Neural progenitor cell (in vitro differentiated cells): ENCODE measurements around the gene RGMB. TPM values are rescaled to one million over a fixed set of nuclear protein-coding genes. Genes with fewer than 3 reads are reported as not detected.
"Not testable (repeated sequence)": the region's sequence is repeated elsewhere in the genome, so short reads cannot be mapped to it uniquely, and the experiment has no call there.

Experiments
- DNase-seq: peaks from one replicate; pipeline ENCODE4 v3.0.0-alpha.2; 2016; ENCODE audit warnings: low spot score
- H2AFZ ChIP-seq: fragments of 200-600 bp; sonication (generic); replicated peaks from 2 replicates; pipeline ENCODE4 v1.6.1; 2016; ENCODE audit warnings: antibody characterized with exemption
- H3F3A ChIP-seq: fragments of 200-600 bp; sonication (generic); 2 replicates; pipeline ENCODE4 v1.6.1; 2016; ENCODE audit warnings: antibody characterized with exemption, low read depth
- H3K27ac ChIP-seq: fragments of 200-600 bp; sonication (generic); 2 replicates; pipeline ENCODE4 v1.5.1; 2016; ENCODE audit warnings: mild to moderate bottlenecking
- H3K27me3 ChIP-seq: fragments of 200-600 bp; sonication (generic); 2 replicates; pipeline ENCODE4 v1.6.1; 2016; ENCODE audit warnings: mild to moderate bottlenecking, moderate library complexity
- H3K36me3 ChIP-seq: fragments of 200-600 bp; sonication (generic); 2 replicates; pipeline ENCODE4 v1.5.1; 2016
- H3K4me1 ChIP-seq: fragments of 200-600 bp; sonication (generic); 2 replicates; pipeline ENCODE4 v1.6.1; 2016; ENCODE audit warnings: mixed run types
- H3K4me2 ChIP-seq: fragments of 200-600 bp; sonication (generic); 2 replicates; pipeline ENCODE4 v1.6.1; 2016
- H3K4me3 ChIP-seq: fragments of 200-600 bp; sonication (generic); 2 replicates; pipeline ENCODE4 v1.5.1; 2016
- H3K79me2 ChIP-seq: fragments of 200-600 bp; sonication (generic); 2 replicates; pipeline ENCODE4 v1.6.1; 2016; ENCODE audit warnings: low read depth
- H3K9ac ChIP-seq: fragments of 200-600 bp; sonication (generic); 2 replicates; pipeline ENCODE4 v1.6.1; 2016
- H3K9me3 ChIP-seq: fragments of 200-600 bp; sonication (generic); 2 replicates; pipeline ENCODE4 v1.5.1; 2016; ENCODE audit warnings: low read depth
- H4K20me1 ChIP-seq: fragments of 200-600 bp; sonication (generic); 2 replicates; pipeline ENCODE4 v1.6.1; 2016; ENCODE audit warnings: low read depth
- H3K27ac Mint-ChIP-seq: 3 replicates; pipeline ENCODE4 v1.8.0; 2021; ENCODE audit warnings: mixed read lengths
- H3K27me3 Mint-ChIP-seq: 2 replicates; pipeline ENCODE4 v1.8.0; 2022; ENCODE audit warnings: low read depth, mild to moderate bottlenecking, inconsistent platforms, moderate library complexity, mixed read lengths; ENCODE audit not compliant: insufficient read depth
- H3K36me3 Mint-ChIP-seq: 3 replicates; pipeline ENCODE4 v1.8.0; 2021; ENCODE audit warnings: mixed read lengths
- H3K4me1 Mint-ChIP-seq: 3 replicates; pipeline ENCODE4 v1.8.0; 2021; ENCODE audit warnings: mixed read lengths
- H3K4me3 Mint-ChIP-seq: 3 replicates; pipeline ENCODE4 v1.8.0; 2021; ENCODE audit warnings: mild to moderate bottlenecking, moderate library complexity, mixed read lengths
- H3K9me3 Mint-ChIP-seq: 3 replicates; pipeline ENCODE4 v1.8.0; 2020; ENCODE audit warnings: mixed read lengths
- EZH2 ChIP-seq: fragments of 200-600 bp; sonication (generic); IDR thresholded peaks from 2 replicates; pipeline ENCODE4 v1.6.1; 2017; ENCODE audit warnings: antibody characterized with exemption, mild to moderate bottlenecking, moderate library complexity
- EZH2phosphoT487 ChIP-seq: fragments of 200-600 bp; sonication (generic); IDR thresholded peaks from 2 replicates; pipeline ENCODE4 v1.6.1; 2017; ENCODE audit warnings: antibody characterized with exemption
- total RNA-seq: library from RNA; depleted of rRNA; stranded (reverse); fragments of >200 nt; gene quantifications from 2 replicates; pipeline ENCODE4 v1.2.3, GENCODE V29; 2015; ENCODE audit warnings: low replicate concordance
- TF ChIP-seq, protein P1 (sequence below): fragments of 200-600 bp; sonication (generic); IDR thresholded peaks from 2 replicates; pipeline ENCODE4 v1.5.1; 2017; ENCODE audit warnings: antibody characterized with exemption, mild to moderate bottlenecking

RGMB gene
- total RNA-seq, 1 donor from 2014 or later: 27.4 TPM

DNA sequence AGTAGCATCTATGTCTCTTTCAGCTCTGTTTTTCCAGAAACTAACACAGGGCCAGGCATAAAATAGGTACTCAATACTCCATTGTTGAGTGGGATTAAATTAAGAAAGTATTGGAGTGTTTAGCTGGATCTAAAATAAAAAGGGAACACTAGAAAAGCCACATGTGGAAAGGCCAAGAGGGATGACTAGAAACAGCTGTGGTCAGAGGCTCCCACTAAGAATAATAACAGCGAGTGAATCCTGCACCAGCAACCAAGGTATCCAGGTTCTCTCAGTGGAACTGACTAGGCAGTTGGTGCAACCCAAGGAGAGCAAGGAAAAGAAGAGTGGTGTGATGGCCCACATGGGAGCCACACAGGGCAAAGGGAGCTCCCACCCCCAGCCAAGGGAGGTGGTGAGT is 31.5 kb upstream of the RGMB start:
- Histone ChIP-seq H3K27ac (no peak overlapping the region), H4K20me1 (no peaks in the 10 kb centered on the region), H3K4me2 (no peak overlapping the region), H3K4me3 (no peak overlapping the region), H3K79me2 (no peaks in the 10 kb centered on the region), H3K4me1 (no peaks in the 10 kb centered on the region), H3K9ac (no peak overlapping the region), H3K9me3 (peaks cover 11% of the 10 kb centered on the region), H2AFZ (peak overlapping the region; percentile 63), H3K36me3 (no peaks in the 10 kb centered on the region), H3K27me3 (no peaks in the 10 kb centered on the region), H3F3A (no peaks in the 10 kb centered on the region)
- H3K27ac Mint-ChIP-seq: peak overlapping the region; percentile 20
- peaks cover 2% of the 10 kb centered on the region for H3K36me3 Mint-ChIP-seq
- peaks cover 12% of the 10 kb centered on the region for H3K9me3 Mint-ChIP-seq
- peaks cover 3% of the 10 kb centered on the region for H3K4me1 Mint-ChIP-seq
- peaks cover 2% of the 10 kb centered on the region for H3K27me3 Mint-ChIP-seq
- no peak overlapping the region for H3K4me3 Mint-ChIP-seq
- TF ChIP-seq EZH2 (no peak), EZH2phosphoT487 (no peak)
- TF ChIP-seq, protein P1, sequence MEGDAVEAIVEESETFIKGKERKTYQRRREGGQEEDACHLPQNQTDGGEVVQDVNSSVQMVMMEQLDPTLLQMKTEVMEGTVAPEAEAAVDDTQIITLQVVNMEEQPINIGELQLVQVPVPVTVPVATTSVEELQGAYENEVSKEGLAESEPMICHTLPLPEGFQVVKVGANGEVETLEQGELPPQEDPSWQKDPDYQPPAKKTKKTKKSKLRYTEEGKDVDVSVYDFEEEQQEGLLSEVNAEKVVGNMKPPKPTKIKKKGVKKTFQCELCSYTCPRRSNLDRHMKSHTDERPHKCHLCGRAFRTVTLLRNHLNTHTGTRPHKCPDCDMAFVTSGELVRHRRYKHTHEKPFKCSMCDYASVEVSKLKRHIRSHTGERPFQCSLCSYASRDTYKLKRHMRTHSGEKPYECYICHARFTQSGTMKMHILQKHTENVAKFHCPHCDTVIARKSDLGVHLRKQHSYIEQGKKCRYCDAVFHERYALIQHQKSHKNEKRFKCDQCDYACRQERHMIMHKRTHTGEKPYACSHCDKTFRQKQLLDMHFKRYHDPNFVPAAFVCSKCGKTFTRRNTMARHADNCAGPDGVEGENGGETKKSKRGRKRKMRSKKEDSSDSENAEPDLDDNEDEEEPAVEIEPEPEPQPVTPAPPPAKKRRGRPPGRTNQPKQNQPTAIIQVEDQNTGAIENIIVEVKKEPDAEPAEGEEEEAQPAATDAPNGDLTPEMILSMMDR: no peak
- DNase-seq: no peak

DNA sequence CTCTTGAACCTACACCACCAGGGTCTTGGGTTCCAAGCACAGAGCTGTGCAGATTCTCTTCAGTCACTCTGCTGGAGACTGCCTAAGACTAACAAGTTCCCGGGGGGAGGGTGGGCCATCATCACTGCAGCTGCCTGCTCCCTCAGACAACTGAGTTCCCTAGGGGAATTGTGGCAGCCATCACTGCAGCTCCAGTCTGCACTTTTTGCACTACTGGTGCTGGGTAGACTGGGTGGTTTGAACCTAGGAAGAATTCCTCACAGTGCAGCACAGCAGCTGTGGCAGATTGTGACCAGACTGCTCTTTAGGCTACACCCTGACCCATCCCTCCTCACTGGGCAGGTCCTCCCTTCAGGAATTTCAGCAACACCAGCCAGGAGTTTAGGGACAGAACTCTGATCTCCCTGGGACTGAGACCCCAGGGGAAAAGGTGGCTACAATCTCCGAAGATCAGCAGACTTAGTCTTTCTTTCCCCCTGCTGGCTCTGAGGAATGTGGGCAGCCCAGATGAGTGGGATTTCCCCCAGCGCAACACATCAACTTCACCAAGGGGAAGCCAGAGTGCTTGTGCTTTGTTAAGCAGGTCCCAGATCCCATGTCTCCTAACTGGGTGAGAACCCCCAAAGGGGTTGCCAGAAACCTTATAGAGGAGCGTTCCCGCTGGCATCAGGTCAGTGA is 30.9 kb upstream of the RGMB start:
- peaks cover 12% of the 10 kb centered on the region for H3K9me3 Mint-ChIP-seq
- H3K4me3 ChIP-seq: no peak overlapping the region
- H3K27me3 ChIP-seq: no peaks in the 10 kb centered on the region
- no peaks in the 10 kb centered on the region for H3F3A ChIP-seq
- no peak overlapping the region for H3K27ac ChIP-seq
- peaks cover 18% of the 10 kb centered on the region for H3K9me3 ChIP-seq
- peak overlapping the region; percentile 63 for H2AFZ ChIP-seq
- H3K36me3 ChIP-seq: no peaks in the 10 kb centered on the region
- no peaks in the 10 kb centered on the region for H4K20me1 ChIP-seq
- DNase-seq: peak; percentile 6
- TF ChIP-seq, protein P1: no peak
- TF ChIP-seq EZH2 (no peak), EZH2phosphoT487 (no peak)
- peaks cover 2% of the 10 kb centered on the region for H3K36me3 Mint-ChIP-seq
- no peaks in the 10 kb centered on the region for H3K4me1 ChIP-seq
- H3K9ac ChIP-seq: no peak overlapping the region
- H3K27me3 Mint-ChIP-seq: no peaks in the 10 kb centered on the region
- H3K4me2 ChIP-seq: no peak overlapping the region
- no peak overlapping the region for H3K27ac Mint-ChIP-seq
- no peaks in the 10 kb centered on the region for H3K79me2 ChIP-seq
- H3K4me1 Mint-ChIP-seq: peaks cover 3% of the 10 kb centered on the region
- H3K4me3 Mint-ChIP-seq: no peak overlapping the region

DNA sequence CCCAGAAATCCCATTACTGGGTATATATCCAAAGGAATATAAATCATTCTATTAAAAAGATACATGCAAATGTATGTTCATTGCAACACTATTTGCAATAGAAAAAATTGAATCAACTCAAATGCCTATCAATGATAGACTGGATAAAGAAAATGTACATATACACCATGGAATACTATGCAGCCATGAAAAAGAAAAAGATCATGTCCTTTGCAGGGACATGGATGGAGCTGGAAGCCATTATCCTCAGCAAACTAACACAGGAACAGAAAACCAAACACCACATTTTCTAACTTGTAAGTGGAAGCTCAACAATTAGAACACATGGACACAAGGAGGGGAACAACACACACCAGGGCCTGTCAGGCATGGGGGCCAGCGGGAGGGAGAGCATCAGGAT is 25.2 kb upstream of the RGMB start:
- H3K4me3 ChIP-seq, H3K4me1 ChIP-seq, H3K27ac ChIP-seq, H3K27me3 Mint-ChIP-seq, H3F3A ChIP-seq, H3K27ac Mint-ChIP-seq, H3K36me3 Mint-ChIP-seq, H3K79me2 ChIP-seq, H3K4me1 Mint-ChIP-seq, H3K36me3 ChIP-seq, H3K4me2 ChIP-seq, H3K4me3 Mint-ChIP-seq, DNase-seq, H3K9ac ChIP-seq, H4K20me1 ChIP-seq, H2AFZ ChIP-seq, H3K27me3 ChIP-seq: not testable (repeated sequence)
- peaks cover 18% of the 10 kb centered on the region for H3K9me3 ChIP-seq
- H3K9me3 Mint-ChIP-seq: peaks cover 12% of the 10 kb centered on the region

GRCh38 chr5:98749046-98749445 is 24.4 kb upstream of the RGMB start:
- no peak overlapping the region for H3K4me3 ChIP-seq
- H4K20me1 ChIP-seq: no peaks in the 10 kb centered on the region

More at GRCh38 chr5:98749046-98749445, 24.4 kb upstream of the RGMB start:
- Histone ChIP-seq H3K9ac (no peak overlapping the region), H2AFZ (no peak overlapping the region), H3K27me3 (no peaks in the 10 kb centered on the region), H3K27ac (no peak overlapping the region), H3F3A (no peaks in the 10 kb centered on the region), H3K4me2 (no peak overlapping the region), H3K36me3 (no peaks in the 10 kb centered on the region), H3K9me3 (peaks cover 18% of the 10 kb centered on the region), H3K4me1 (no peaks in the 10 kb centered on the region), H3K79me2 (no peaks in the 10 kb centered on the region)
- DNase-seq: no peak
- no peaks in the 10 kb centered on the region for H3K4me1 Mint-ChIP-seq
- H3K9me3 Mint-ChIP-seq: peaks cover 12% of the 10 kb centered on the region
- no peak overlapping the region for H3K27ac Mint-ChIP-seq
- no peak overlapping the region for H3K4me3 Mint-ChIP-seq
- peaks cover 2% of the 10 kb centered on the region for H3K27me3 Mint-ChIP-seq
- no peak for TF ChIP-seq EZH2
- TF ChIP-seq EZH2phosphoT487: no peak
- TF ChIP-seq, protein P1: no peak
- H3K36me3 Mint-ChIP-seq: no peaks in the 10 kb centered on the region
